ENCODE measurements around the gene RHBDF1.
A peak's percentile ranks its signal among the peaks of the same experiment; 100 is the strongest.

Gene RHBDF1

DNA sequence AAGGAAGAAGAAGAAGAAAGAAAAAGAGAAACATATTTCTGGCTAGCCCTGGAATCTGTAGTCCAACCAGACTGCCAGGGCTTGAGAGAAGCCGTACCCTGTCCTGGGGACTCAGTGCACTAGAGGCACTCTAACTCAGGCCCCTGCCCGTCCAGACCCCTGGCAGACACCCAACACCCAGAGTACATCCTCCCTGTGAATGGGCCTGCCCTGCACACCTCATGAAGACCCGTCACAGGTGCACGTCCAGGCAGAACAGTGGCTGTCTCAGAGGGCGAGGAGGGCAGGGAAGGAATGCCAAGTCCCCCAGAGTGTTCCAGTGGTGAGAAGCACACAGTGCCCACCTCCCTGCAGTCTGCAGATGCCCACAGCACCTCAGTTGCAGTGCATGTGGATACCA, 28.6 kb upstream of the RHBDF1 start:
- H3K4me3 ChIP-seq (ENCODE audit: insufficient read depth, low read length, poor library complexity, severe bottlenecking), result no peak overlapping the region
- H3K4me2 ChIP-seq (ENCODE audit: low read depth, low read length, poor library complexity, severe bottlenecking), result no peak overlapping the region
- H3K9ac ChIP-seq (ENCODE audit: low read length), result no peak overlapping the region
- no peaks in the 10 kb centered on the region for H3F3A ChIP-seq (ENCODE audit: insufficient read depth)
- no peaks in the 10 kb centered on the region for H3K27me3 ChIP-seq (ENCODE audit: low read length)
- TF ChIP-seq EZH2phosphoT487 (conservative IDR thresholded peaks at IDR 0.05; ENCODE audit: low read length), result no peak
- TF ChIP-seq, protein P1, sequence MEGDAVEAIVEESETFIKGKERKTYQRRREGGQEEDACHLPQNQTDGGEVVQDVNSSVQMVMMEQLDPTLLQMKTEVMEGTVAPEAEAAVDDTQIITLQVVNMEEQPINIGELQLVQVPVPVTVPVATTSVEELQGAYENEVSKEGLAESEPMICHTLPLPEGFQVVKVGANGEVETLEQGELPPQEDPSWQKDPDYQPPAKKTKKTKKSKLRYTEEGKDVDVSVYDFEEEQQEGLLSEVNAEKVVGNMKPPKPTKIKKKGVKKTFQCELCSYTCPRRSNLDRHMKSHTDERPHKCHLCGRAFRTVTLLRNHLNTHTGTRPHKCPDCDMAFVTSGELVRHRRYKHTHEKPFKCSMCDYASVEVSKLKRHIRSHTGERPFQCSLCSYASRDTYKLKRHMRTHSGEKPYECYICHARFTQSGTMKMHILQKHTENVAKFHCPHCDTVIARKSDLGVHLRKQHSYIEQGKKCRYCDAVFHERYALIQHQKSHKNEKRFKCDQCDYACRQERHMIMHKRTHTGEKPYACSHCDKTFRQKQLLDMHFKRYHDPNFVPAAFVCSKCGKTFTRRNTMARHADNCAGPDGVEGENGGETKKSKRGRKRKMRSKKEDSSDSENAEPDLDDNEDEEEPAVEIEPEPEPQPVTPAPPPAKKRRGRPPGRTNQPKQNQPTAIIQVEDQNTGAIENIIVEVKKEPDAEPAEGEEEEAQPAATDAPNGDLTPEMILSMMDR (IDR thresholded peaks at IDR 0.05; ENCODE audit: insufficient read depth, low read length, poor library complexity, severe bottlenecking), result no peak
- no peak overlapping the region for H3K27ac ChIP-seq (ENCODE audit: low read depth, low read length)
- H2AFZ ChIP-seq (ENCODE audit: low read depth, low read length, severe bottlenecking), result no peak overlapping the region
- H3K79me2 ChIP-seq (ENCODE audit: insufficient read depth, low read length), result no peaks in the 10 kb centered on the region
- no peaks in the 10 kb centered on the region for H3K36me3 ChIP-seq (ENCODE audit: low read length)
- no peaks in the 10 kb centered on the region for H3K9me3 ChIP-seq (ENCODE audit: insufficient read depth, low read length)
- H3K9me2 ChIP-seq (replicated peaks; ENCODE audit: insufficient read depth, low read length), result no peaks in the 10 kb centered on the region
- H4K20me1 ChIP-seq (ENCODE audit: low read depth, low read length), result no peaks in the 10 kb centered on the region

DNA sequence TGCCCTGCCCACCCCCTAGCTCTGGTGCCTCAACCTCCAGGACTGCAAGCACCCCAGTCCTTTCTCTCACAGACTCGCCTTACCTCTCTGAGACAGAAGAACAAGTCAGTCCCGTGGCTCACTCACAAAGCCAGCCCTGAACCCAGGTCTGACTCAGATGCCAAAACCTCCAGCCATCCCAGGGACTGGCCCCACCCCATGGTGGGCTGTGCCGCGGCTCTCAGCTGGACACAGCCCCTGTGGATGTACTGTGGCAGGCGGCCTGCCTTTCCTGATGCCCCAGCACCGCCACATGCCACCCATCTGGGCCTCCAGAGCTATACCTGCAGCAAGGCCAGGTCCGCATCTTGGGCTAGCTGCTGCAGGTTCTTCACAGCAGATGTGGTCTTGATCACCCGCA, 25.4 kb upstream of the RHBDF1 start:
- no peaks in the 10 kb centered on the region for H3K79me2 ChIP-seq (ENCODE audit: insufficient read depth, low read length)
- no peak overlapping the region for H2AFZ ChIP-seq (ENCODE audit: low read depth, low read length, severe bottlenecking)
- H3K4me2 ChIP-seq (ENCODE audit: low read depth, low read length, poor library complexity, severe bottlenecking), result no peak overlapping the region
- no peaks in the 10 kb centered on the region for H3K9me3 ChIP-seq (ENCODE audit: insufficient read depth, low read length)
- no peak overlapping the region for H3K27ac ChIP-seq (ENCODE audit: low read depth, low read length)
- H3F3A ChIP-seq (ENCODE audit: insufficient read depth), result no peaks in the 10 kb centered on the region
- no peaks in the 10 kb centered on the region for H3K36me3 ChIP-seq (ENCODE audit: low read length)
- H3K27me3 ChIP-seq (ENCODE audit: low read length), result no peaks in the 10 kb centered on the region
- H3K4me3 ChIP-seq (ENCODE audit: insufficient read depth, low read length, poor library complexity, severe bottlenecking), result no peak overlapping the region
- no peak overlapping the region for H3K9ac ChIP-seq (ENCODE audit: low read length)
- H3K9me2 ChIP-seq (replicated peaks; ENCODE audit: insufficient read depth, low read length), result no peaks in the 10 kb centered on the region
- TF ChIP-seq, protein P1 (IDR thresholded peaks at IDR 0.05; ENCODE audit: insufficient read depth, low read length, poor library complexity, severe bottlenecking), result no peak
- TF ChIP-seq EZH2phosphoT487 (conservative IDR thresholded peaks at IDR 0.05; ENCODE audit: low read length), result no peak
- H4K20me1 ChIP-seq (ENCODE audit: low read depth, low read length), result no peaks in the 10 kb centered on the region

DNA sequence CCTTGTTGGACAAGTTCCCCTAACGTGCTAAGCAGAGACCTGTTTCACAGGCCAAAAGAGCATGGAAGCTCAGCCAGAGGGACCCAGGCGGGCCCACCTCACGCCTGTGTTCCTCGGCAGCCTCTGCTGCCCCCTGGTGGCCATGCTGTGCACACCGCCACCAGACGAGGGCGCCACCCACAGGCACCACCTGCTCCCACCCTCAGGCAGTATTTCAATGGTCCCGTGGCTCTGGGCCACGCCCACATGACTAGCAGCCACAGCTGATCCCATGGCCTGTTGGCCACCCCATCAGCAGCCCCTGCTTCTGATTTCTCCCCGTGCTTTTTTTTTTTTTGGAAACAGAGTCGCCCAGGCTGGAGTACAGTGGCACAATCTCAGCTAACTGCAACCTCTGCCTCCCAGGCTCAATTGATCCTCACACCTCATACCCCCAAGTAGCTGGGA, 24.5 kb upstream of the RHBDF1 start:
- Histone ChIP-seq H3K27ac (ENCODE audit: low read depth, low read length) (no peak overlapping the region), H2AFZ (ENCODE audit: low read depth, low read length, severe bottlenecking) (no peak overlapping the region), H3K4me2 (ENCODE audit: low read depth, low read length, poor library complexity, severe bottlenecking) (no peak overlapping the region)

More for the DNA sequence above, 24.5 kb upstream of the RHBDF1 start:
- H3K4me3 ChIP-seq (ENCODE audit: insufficient read depth, low read length, poor library complexity, severe bottlenecking), result no peak overlapping the region
- no peak overlapping the region for H3K9ac ChIP-seq (ENCODE audit: low read length)
- no peaks in the 10 kb centered on the region for H3K27me3 ChIP-seq (ENCODE audit: low read length)
- no peaks in the 10 kb centered on the region for H3K9me2 ChIP-seq (replicated peaks; ENCODE audit: insufficient read depth, low read length)
- TF ChIP-seq, protein P1 (IDR thresholded peaks at IDR 0.05; ENCODE audit: insufficient read depth, low read length, poor library complexity, severe bottlenecking), result peak; percentile 98
- TF ChIP-seq EZH2phosphoT487 (conservative IDR thresholded peaks at IDR 0.05; ENCODE audit: low read length), result no peak
- H3F3A ChIP-seq (ENCODE audit: insufficient read depth), result no peaks in the 10 kb centered on the region
- H4K20me1 ChIP-seq (ENCODE audit: low read depth, low read length), result no peaks in the 10 kb centered on the region
- no peaks in the 10 kb centered on the region for H3K79me2 ChIP-seq (ENCODE audit: insufficient read depth, low read length)
- H3K9me3 ChIP-seq (ENCODE audit: insufficient read depth, low read length), result no peaks in the 10 kb centered on the region
- no peaks in the 10 kb centered on the region for H3K36me3 ChIP-seq (ENCODE audit: low read length)

Data from SU-DHL-6 (cell line).